WI38 (cell line): ENCODE results near the gene CHCHD2.
A peak's percentile ranks its signal among the peaks of the same experiment; 100 is the strongest.
"Not testable (repeated sequence)": the region's sequence is repeated elsewhere in the genome, so short reads cannot be mapped to it uniquely, and the experiment has no call there.

Source experiments
- H3K4me3 ChIP-seq: 2 replicates; pipeline ENCODE4 v1.5.1; 2011; ENCODE audit warnings: low read depth, mild to moderate bottlenecking, control low read depth, low read length
- CTCF ChIP-seq: IDR thresholded peaks from 2 replicates; pipeline ENCODE4 v1.5.1; 2012; ENCODE audit warnings: low read depth, mild to moderate bottlenecking, control low read depth, low read length

CHCHD2 gene

GRCh38 chr7:56091591-56091990 lies 14.7 kb downstream of the CHCHD2 start:
- H3K4me3 ChIP-seq = no peak overlapping the region
- no peak for TF ChIP-seq CTCF

DNA sequence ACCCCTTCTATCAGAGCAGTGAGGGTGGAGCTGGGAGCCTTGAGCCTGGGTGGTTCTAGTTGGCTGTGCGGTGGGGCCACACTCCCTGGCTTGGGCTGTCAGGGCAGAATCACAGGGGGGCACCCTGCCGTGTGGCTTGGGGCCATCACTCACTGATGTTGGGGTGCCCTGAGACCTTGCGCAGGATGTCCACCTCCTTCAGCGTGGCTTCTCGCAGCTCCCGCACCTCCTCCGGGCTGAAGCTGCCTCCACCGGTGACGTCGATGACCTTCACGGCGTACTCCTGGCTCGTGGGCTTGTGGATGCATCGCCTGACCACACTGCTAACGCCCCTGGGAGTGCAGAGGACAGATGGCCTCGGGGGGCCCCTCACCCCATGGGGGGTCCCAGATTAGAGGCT lies 18.8 kb downstream of the CHCHD2 start:
- no peak for TF ChIP-seq CTCF
- no peak overlapping the region for H3K4me3 ChIP-seq

GRCh38 chr7:56086761-56087160 lies 19.5 kb downstream of the CHCHD2 start:
- TF ChIP-seq CTCF = no peak
- no peak overlapping the region for H3K4me3 ChIP-seq

DNA sequence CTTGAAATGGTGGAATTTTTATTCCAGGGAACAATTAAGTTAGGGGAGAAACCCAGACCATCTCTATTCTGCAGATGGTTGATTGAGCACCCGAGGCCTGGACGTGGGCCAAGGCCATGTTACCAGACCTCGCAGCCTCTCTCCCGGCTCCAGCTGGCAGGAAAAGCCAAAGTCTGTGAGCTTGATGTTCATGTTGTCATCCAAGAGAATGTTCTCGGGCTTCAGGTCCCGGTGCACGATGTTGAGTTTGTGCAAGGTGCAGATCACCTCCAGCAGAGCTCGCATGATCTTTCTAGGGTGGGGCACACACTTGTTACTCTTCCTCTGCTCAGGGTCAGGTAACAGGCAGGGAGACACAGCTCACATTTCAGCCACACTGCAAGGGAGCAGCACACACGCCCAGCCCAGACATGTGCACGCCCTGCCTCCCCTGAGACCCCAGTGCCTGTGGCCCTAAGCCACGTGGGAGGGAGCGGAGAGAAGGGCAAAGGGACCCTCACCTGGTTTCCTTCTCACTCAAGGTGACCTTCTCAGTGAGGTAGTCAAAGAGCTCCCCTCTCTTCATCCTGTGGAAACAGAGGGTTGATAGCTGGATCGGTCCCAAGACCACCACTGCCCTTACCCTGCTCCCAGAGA lies 23.0 kb downstream of the CHCHD2 start:
- TF ChIP-seq CTCF = no peak
- no peak overlapping the region for H3K4me3 ChIP-seq

GRCh38 chr7:56081626-56082340 lies 24.5 kb downstream of the CHCHD2 start:
- H3K4me3 ChIP-seq = no peak overlapping the region
- TF ChIP-seq CTCF = no peak

- H3K4me3 ChIP-seq = not testable (repeated sequence)
Measured at GRCh38 chr7:56080726-56081435, 25.4 kb downstream of the CHCHD2 start.

- peak; percentile 61 for TF ChIP-seq CTCF
- H3K4me3 ChIP-seq = no peak overlapping the region
Measured at GRCh38 chr7:56079450-56080185, 26.7 kb downstream of the CHCHD2 start.
